ENCODE data around the gene ADCY7.

The ADCY7 gene

GRCh38 chr16:50268352-50268751 is 2.0 kb downstream of the ADCY7 start:
- no peak for DNase-seq

DNA sequence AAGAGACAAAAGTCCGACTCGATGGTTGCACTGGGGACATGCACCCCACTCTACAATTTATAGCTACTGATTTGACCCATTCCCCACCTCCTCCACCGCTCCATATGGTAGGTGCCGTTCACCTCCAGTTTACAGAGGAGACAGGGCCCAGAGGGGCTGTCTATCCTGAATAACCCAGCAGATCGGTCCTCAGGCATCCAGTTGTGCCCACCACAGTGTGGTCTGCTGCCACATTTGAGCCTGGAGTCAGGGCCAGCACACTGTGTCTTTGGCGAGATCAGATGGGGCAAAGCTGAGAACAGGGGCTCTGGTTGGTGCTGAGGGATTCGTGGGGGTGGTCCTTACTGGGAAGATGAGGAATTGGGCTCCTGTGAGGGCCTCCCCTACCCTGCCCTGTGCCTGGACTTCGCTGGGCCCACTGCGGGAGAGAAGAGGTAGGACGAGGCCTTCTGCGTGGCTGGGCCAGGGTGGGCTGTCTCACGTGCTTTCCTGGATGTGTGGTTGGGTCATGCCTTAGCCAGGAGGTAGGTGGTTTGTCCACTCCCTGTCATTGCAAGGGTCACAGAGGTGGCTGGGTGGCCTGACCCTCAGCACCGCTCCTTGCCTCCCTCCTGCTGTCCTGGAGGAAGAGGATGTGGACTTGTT is 2.8 kb downstream of the ADCY7 start:
- no peak for DNase-seq

- no peak for DNase-seq
Measured at GRCh38 chr16:50269769-50270509, 3.6 kb downstream of the ADCY7 start.

- DNase-seq = no peak
Measured at GRCh38 chr16:50270510-50271147, 4.3 kb downstream of the ADCY7 start.

GRCh38 chr16:50271148-50272041 is 5.0 kb downstream of the ADCY7 start:
- DNase-seq = no peak

GRCh38 chr16:50272111-50272571 is 5.8 kb downstream of the ADCY7 start:
- no peak for DNase-seq

DNA sequence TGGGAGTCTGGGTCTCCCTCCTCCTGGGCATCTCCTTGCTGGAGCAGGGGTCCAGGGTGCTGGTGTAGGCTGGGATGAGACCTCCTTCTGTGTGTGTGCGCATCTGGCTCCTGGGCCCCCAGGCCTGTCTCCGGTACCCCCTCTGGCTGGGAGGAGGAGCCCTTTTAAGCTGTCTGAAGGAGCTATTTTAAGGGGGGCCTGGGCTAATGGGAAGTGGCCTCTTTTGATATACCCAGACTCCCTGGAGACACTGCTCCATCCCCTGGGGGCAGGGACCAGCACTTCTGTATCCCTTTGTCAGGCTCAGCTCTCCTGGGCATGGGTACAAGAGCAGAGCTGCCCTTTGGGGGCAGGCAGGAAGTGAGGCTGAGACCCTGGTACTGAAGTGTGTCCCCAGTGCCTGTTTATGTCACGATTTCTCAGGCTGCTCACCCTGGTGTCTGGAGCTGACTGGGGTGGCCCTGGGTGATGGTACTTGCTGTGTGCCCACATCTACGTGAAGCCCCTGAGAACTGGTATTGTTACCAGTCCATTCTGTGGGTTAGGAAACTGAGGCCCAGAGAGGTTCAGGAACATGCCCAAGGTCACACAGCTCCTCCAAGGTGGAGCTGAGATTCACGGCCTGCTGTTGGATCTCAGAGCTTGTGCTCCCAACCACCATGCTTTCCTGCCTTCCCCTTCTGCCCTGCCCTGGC is 6.5 kb downstream of the ADCY7 start:
- DNase-seq = no peak

DNA sequence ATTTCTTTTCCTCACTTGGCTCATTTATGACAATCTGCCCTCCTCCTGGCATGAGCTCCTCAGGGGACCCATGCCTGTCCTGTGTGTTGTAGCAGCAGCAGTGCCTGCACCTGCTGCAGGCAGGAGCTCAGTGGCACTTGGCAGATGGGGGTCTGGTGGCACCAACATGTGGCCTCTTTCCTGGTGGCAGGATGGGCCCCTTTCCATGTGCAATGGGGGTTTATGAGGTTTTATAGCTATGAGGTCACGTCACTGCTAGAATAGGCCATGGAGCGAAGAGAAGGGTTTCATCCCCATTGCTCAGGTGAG is 7.0 kb downstream of the ADCY7 start:
- no peak for DNase-seq

GRCh38 chr16:50273888-50274325 is 7.6 kb downstream of the ADCY7 start:
- peak; percentile 34 for DNase-seq

DNA sequence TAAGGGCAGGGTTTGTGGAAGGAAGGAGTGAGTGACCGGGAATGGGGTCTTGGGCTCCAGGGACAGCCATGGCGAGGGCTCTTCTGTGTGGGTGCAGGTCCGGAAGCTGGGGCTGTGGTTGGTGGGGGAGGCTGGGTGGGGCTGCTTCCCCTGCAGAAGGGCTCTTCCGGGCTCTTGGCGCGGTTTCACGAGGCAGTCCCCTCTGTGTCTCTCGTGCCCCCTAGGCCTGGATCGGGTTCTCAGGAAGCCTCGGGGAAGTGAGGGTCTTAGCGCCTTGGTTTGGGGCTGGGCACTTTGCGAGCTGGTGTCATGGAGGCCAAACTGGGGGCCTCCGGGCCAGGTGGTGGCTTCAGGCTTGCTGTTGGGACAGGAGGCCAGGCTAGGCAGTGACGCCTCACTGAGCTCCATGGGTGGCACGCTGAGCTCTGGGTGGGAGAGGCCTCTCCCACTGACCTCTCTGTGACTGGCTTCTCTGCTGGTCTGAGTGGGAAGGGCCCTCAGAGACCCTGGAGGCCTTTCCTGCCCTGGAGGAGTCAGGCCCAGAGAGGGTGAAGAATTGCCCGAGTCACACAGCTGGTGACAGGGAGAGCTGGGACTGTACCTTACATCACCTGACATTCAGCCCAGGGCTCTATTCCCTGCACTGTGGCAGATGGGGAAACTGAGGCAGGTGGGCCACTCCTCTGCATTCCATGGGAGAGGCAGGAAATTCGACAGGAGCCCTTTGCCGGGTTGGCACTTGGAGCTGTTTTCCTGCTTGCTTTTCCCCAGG is 8.2 kb downstream of the ADCY7 start:
- DNase-seq = peak; percentile 63

- DNase-seq = no peak
Measured at GRCh38 chr16:50275098-50275415, 8.7 kb downstream of the ADCY7 start.

DNA sequence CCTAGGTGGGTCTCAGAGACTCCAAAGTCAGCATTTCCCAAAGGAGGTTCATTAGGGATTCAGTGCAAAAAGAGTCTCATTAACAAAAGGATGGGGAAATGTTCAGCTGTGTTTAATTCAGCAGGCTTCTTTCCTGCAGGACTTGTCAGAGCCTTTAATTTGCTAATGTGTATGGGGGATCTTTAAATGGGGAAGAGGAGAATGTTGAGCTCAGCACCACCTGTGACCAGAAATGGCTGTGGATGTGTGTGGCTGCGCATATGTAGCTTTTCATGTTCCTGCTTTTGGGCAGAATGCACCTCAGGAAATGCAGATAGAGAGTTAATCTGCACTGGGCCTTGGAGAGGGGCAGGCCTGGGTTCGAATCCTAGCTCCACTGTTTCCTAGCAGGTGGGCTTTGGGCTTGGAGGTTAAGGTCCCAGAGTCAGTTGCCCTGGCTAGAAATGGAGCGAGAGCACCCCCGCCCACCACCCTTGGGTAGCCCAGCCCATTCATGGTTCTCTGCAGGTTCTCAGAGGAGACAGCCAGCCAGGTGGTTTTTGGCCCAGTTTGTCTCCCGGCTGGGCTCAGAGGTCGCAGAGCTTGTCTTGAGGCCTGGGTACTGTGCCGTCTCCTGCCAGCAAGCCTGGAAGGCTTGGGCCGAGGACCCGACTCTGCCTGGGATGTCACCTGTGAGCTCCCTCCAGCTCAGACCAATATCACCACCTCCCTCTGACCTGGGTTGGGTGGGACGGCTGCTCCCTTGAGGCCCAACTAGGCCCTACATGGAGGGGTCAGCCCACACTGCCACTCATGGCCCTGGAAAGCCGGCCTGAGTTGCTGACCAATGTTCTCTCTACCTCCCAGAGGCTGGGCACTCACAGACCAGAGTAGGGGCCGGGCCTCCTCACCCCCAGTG is 9.3 kb downstream of the ADCY7 start:
- no peak for DNase-seq

GRCh38 chr16:50276326-50276640 is 9.9 kb downstream of the ADCY7 start:
- DNase-seq = no peak

- no peak for DNase-seq
Measured at GRCh38 chr16:50276801-50277555, 10.6 kb downstream of the ADCY7 start.

DNA sequence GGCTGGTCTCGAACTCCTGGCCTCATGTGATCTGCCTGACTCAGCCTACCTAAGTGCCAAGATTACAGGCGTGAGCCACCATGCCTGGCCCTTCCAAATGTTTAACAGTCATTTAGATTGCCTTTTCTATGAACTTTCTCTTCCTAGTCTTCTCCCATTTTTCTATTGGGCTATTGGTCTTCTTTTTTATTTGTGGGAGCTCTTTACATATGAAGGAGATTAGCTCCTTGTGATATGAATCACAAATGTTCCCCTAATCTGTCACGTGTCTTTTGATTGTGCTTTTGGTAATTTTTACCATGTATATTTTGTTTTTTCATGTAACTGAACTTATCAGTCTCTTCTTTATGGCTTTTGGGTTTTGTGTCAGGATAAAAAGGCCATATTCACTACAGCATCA is 11.9 kb downstream of the ADCY7 start:
- no peak for DNase-seq

GRCh38 chr16:50279504-50279865 is 13.1 kb downstream of the ADCY7 start:
- DNase-seq = no peak

- no peak for DNase-seq
Measured at GRCh38 chr16:50280932-50281331, 14.6 kb downstream of the ADCY7 start.

DNA sequence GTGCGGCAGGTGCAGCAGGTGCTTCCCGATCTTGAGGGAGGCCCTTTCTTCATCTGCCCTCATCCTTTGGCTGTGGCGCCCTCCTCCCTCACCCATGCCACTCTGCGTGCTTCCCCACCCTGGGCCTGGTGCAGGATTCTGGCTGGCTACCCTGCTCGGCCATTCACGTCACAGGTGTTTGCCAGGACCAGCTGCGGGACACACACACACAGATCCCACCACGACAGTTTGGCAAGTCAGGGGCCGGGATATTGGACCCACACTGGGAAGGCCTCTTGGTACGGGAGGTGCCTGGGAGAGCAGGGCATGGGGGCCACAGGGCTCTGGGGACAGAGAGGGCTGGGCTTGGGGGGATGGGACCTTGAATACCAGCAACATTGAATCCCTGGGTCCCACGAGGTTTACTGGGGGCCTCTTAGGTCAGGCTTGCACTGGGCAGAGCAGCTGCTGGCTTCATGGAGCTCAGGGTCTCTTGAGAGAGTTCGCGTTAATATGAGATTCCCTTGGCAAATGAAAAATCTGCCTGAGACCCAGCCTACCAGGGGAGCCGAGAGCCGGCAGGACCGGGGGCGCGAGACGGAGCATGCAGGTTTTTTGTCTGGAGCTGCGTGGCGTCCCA is 15.1 kb downstream of the ADCY7 start:
- no peak for DNase-seq

DNA sequence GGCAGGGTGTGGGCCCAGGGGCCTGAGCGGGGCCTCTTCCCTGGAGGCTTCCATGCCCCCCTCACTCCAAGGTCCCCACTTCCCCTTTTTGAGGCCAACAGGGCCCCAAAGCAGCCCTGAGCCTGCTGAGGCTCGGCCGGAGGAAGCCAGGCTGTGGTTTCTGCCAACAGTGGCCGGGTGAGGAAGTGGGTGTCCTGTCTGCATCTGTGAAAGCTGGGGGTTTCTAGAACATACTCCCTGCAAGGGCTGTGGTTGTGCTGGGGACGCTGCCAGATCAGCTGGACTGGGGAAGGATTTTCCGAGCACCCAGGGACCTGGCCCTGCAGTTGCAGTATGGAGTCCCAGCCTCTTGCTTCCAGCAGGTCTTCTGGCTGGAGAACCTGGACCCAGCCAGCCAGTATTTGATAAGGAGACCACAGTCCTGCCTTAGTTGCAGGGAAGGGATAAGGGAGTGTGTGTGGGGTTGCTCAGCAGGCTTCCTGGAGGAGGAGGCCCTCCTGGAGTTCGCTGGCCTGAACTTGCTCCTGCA is 15.7 kb downstream of the ADCY7 start:
- peak; percentile 65 for DNase-seq
